HG03439 (cell line): ENCODE measurements around the gene FTCD.
"Not testable (repeated sequence)": the region's sequence is repeated elsewhere in the genome, so short reads cannot be mapped to it uniquely, and the experiment has no call there.

ENCODE experiments used
- ATAC-seq: cut with Tn5 transposase; IDR thresholded peaks from one replicate; pipeline ENCODE4 v1.9.1; 2021; ENCODE audit warnings: mild to moderate bottlenecking, moderate library complexity; ENCODE audit not compliant: unreplicated experiment

The FTCD gene

DNA sequence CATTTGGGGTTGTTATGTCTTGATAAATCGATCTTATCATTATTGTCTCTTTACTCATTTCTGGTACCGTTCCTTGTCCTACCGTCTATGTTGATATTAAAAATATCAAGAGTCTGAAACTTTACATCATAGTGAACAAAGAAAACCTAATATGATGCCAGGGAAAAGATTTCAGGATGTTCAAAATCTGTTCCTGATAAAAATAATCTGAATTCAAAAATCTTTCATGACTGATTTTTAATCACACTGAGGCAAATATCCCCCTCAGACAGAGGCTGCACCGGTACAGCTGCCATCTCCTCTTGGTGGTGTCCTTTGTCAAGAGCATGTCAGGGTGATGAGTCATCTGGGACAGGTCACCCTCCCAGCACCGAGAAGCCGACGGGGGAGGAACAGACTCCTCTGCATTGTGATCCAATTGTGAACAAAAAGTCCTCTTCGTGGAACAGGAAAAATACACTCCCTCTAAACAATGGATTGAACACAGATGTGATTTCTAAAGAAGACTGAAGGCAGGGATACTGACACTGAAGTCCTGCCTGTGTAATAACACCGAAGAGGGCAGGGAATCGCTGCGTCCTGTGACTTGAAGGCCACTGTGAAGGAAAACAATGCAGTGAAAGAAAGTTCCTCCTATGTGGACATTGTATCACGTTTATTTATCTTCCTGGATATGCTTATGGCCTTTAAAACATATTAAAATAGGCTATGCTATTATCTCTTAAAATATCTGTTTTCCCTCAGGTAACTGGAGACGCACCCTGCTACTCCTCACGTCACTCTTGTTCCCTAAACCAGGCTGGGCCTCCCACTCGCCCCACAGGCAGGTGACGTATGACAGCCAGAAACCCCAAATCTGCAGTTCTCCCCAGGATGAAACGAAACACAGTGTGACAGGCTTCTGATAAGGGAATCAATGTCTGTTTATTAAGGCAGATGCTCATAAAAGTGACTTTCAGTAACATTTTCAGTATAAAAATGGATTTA lies 33.1 kb upstream of the FTCD start:
- ATAC-seq = no peak

DNA sequence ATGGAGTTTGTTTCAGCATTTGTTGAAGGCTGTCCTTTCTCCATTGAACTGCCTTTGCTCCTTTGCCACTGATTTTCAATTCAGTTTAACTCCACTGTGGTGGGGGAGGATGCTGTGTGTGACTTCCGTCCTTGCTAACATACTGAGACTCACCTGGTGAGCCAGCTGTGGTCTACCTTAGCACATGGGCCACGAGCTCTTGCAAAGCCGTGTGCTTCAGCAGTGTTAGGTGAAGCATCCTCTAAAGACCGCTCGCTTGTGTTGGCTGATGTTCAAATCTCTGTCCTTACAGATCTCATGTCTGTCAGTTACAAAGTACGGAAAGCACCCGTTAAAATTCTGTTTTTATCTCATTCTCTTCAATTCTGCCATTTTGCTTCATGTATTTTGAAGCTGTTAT lies 32.4 kb upstream of the FTCD start:
- ATAC-seq = no peak

DNA sequence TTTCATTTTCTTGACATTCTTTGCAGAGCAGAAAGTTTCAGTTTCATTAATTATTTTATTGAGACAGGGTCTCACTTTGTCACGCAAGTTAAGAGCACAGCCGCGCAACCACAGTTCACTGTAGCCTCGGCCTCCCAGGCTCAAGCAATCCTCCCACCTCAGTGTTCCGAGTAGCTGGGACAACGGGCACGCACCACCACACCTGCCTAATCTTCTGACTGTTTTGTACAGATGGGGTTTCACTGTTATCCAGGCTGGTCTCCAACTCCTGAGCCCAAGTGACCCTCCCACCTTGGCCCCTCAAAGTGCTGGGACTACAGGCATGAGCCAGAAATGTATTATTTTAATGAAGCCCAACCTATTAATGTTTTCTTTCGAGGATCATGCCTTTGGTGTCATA lies 31.9 kb upstream of the FTCD start:
- no peak for ATAC-seq

DNA sequence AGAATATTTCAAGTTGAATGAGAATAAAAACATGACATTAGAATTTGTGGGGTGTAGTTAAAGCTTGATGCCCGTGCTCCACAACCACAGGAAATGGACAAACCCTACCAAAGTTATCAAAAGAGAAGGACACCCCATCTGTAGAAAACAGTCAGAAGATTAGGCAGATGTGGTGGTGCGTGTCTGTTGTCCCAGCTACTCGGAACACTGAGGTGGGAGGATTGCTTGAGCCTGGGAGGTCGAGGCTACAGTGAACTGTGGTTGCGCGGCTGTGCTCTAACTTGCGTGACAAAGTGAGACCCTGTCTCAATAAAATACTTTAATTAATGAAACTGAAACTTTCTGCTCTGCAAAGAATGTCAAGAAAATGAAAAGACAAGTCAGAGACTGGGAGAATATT lies 30.3 kb upstream of the FTCD start:
- no peak for ATAC-seq

DNA sequence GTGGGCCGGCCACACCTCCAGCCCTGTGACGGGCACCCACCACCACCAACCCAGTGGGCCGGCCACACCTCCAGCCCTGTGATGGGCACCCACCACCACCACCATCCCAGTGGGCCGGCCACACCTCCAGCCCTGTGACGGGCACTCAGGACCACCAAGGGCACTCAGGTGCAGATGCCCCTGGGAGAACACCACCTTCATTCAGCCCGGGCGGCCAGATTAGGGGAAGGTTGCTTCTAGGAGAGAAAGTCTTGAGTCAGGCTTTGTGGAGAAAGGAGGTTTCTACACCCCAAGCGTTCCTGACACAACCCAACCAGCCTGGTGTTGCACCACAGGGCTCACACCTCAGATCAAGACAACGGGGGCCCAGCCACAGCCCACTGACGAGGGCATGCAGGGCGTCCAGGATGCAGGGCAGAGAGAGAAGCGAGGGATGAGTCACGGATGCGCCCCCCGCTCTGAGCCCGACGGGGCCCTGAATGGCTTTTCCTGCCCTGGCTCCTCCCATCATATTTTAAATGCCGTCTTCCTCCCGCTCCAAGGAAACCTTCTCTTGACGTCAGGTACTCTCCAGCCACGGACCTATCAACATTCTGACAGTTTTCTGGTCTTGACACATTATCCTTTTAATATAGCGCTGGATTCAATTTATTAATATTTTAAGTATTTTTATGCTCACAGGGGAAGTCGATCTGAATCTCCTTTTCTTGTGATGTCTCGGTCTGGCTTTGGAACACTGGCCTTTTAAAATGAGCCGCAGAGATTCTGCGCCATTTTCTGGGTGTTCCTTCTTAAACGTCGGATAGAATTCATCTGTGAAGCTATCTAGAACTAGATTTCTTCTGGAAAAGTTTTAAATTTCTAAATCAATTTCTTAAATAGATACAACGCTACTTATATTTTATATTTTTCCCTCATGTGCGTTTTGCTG lies 29.5 kb upstream of the FTCD start:
- ATAC-seq = no peak

DNA sequence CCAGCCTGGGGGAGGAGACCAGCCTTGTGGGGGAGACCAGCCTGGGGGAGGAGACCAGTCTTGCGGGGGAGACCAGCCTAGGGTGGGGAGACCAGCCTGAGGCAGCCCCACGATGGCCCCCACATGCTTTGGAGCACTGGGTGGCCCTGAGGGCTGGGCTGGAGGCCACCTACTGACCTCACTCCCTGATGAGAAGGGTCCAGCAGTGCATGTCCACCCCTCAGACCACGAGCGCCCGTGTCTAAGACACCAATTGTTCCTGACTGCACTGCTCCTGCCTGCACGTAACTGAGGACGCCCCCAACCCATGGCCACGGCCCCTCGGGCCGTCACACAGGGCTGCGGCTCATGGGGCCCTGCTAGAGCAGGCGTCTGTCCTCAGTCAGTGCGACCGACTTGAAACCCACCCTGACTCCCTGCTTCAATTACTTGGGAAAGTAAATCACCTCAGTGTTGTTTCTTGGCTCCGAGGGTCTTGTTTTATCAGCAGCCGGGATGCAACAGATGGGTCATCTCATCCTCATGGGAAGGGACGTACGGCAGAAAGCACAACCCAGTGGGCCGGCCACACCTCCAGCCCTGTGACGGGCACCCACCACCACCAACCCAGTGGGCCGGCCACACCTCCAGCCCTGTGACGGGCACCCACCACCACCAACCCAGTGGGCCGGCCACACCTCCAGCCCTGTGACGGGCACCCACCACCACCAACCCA lies 28.7 kb upstream of the FTCD start, which contains the start of gene SPATC1L:
Gene SPATC1L (minus strand): TSS at position 550 of the 715 bp plus-strand sequence. CDS start 1,643 bp downstream, outside the sequence.
- no peak for ATAC-seq

DNA sequence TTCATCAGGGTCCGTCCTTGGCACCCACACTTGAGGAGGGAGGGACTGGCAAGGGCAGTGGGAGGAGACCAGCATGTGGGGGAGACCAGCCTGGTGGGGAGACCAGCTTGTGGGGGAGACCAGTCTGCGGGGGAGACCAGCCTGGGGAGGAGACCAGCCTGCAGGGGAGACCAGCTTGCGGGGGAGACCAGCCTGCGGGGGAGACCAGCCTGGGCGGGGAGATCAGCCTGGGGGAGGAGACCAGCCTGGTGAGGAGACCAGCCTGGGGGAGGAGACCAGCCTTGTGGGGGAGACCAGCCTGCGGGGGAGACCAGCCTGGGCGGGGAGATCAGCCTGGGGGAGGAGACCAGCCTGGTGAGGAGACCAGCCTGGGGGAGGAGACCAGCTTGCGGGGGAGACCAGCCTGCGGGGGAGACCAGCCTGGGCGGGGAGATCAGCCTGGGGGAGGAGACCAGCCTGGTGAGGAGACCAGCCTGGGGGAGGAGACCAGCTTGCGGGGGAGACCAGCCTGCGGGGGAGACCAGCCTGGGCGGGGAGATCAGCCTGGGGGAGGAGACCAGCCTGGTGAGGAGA lies 28.0 kb upstream of the FTCD start:
- not testable (repeated sequence) for ATAC-seq

DNA sequence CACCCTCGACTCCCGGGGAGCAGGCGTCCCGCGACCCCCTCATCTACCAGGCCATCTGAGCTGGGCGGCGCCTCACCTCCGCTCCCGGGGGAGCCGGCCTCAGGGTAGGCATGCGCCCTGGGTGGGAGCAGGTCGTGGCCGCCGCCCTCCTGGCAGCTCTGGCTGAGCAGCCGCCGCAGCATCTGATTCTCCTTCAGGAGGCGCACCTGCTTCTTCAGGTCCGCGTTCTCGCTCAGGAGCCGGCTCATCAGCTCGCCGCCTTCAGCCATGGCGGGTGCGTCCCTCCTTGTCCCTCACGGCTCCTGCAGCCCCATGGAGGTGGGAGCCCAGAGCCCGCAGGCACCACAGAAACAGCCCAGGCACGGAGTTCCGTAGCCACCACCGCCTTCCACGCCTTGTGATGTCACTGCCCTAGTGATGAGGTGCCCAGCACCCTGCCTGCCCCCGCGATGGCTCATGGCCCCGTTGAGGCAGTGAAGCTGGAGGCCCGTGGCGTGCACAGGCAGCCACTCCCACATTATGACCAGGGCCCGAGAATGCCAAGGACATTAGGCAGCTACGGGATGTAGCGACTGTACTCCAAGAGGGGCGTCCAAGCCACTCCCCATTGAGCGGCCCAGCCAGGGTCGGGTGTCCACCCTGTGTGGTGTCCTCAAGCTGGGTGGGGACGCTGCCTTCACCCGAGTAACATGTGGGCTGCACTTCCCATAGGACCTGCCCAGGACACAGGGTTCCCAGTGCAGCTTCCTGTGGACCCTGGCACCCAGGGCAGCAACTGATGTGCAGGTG lies 27.4 kb upstream of the FTCD start:
- ATAC-seq = no peak

DNA sequence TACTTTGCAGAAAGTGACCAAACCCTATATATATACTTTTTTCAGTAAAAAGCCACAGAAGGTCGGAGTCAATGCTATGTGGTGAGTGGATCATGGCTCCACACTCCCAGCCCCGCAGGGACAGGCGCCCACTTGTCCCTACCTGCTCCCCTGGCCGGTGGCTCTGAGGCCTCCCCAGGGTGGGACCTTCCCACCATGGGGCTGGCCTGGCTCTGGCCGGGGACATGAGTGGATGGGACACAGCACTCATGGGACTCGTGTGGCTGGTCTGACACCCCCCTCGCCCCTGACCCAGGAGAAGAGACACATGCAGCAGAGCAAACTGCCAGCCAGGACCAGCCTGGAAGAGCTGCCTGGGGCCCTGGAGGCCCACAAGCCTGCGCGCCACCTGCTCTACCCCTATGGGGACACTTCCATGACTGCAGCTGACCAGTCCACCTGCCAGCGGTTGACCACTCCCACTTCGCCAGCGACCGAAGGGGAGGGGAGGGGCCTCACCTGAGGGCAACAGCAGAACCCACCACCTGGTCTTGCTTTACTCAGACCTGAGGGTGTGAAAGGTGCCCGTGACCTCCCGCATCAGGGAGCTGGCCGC lies 26.7 kb upstream of the FTCD start:
- no peak for ATAC-seq

DNA sequence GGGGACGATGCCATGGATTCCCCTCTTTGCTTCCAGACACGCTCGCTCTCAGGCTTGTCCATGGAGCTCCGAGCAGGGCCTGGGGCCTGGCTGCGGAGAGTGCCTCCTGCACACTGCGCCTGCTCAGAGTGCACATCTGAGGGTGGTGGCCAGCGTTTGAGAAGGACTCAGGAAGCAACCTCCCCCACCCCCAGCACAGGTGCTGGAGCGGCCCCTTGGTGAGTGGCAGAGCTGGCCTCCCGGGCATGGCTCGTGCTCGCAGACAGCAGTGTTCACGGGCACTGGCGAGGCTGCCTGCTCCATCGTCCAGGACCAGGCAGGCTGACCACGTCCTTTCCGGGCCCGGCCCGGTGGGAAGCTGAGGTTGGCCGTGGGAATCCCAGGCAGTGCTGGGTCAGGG lies 26.1 kb upstream of the FTCD start:
- ATAC-seq = no peak

DNA sequence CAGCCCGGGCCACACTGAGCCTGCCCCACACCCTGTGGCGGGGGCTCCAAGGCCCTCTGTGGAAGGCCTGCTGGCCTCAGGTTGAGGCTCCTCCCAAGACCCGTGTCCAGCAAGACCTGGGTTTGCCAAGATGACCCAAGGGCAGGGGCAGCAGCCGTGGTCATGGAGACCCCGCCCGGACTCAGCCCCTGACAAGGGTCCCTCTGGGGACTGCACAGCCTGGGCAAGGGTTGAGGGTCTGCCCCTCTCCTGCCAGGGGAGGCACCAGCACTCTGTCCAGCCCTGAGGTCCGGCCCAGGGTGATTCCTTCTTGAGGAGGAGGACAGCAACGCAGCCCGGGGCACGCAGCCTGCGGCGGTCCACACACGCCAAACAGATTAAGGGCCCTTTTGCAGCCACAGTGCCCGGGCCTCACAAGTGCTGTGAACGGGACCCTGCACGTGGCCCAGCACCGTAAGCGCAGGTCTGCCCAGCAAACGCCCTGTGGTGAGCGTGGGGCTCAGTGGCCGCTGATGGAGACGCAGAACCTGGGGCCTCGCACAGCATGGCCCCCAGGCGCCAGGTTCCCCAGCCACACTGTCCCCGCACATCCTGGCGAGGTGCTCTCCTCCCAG lies 25.5 kb upstream of the FTCD start:
- no peak for ATAC-seq

DNA sequence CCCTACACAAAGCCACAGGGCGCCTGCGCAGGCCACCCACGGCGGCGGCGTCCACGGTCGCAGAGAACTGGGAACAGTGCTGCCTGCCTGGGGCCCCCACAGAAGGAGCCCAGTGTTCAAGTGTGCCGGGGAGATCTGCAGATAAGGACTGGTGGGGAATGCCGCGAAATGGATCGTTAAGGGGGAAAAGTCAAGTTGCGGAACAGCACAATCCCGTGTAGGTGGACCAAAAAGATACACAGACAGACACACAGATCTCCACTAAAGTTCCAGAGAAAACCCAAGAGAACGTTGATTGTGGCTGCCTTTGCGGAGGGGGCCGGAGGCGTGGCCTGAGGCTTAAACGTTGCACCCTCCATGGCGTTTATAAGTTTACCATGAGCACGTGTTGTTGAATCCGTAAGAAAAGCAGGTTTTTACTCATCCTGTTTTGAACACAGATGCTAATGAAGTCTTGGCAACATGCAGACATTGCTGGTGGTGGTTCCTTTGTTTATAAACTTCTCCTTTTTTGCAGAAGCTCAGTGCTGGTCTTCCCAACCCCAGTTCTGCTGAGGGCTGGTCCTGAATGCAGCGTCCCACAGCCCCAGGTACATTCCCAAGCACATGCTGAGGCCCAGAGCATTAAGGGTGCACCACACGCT lies 24.8 kb upstream of the FTCD start:
- no peak for ATAC-seq

DNA sequence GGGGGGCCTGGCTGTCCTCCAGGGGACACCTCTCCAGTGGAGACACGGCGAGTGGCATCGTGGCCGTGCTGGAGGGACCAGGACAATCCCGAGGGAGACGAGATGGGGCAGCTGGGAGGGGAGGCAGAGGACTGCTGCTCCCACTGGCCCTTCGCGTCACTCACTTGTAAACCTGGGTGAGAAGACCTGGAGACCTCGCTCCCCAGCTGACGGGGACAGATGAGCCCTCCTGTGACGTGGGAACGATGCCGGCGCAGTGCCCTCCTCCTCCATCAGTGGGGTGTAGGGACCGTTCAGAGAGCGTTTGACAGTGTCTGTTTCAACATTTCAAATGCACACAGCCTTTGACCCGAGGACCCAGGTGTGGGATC lies 24.3 kb upstream of the FTCD start:
- no peak for ATAC-seq

DNA sequence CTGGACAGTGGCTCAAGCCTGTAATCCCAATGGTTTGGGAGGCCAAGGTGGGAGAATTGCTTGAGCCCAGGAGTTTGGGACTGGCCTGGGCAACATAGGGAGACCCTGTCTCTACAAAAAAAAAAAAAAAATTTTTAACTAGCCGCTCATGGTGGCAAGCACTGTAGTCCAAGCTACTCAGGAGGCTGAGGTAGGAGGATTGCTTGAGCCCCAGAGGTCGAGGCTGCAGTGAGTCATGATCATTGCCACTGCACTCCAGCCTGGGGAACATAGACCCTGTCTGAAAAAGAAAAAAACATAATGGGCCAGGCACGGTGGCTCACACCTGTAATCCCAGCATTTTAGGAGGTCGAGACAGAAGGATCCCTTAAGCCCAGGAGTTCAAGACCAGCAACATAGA lies 23.6 kb upstream of the FTCD start:
- ATAC-seq = no peak

DNA sequence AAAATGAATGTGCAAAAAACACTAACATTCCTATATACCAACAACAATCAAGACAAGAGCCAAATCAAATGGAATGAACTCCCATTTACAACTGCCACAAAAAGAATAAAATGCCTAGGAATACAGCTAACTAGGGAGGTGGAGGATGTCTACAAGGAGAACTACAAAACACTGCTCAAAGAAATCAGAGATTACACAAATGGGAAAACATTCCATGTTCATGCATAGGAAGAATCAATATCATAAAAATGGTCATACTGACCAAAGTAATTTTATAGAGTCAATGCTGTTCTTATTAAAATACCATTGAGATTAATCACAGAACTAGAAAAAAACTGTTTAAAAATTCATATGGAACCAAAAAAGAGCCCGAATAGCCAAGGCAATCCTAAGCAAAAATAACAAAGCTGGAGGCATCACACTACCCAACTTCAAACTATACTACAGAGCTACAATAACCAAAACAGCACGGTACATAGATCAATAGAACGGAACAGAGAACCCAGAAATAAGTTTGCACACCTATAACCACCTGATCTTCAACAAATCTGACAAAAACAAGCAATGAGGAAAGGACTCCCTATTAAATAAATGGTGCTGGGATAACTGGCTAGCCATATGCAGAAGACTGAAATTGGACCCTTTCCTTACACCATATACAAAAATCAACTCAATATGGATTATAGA lies 21.2 kb upstream of the FTCD start:
- not testable (repeated sequence) for ATAC-seq

DNA sequence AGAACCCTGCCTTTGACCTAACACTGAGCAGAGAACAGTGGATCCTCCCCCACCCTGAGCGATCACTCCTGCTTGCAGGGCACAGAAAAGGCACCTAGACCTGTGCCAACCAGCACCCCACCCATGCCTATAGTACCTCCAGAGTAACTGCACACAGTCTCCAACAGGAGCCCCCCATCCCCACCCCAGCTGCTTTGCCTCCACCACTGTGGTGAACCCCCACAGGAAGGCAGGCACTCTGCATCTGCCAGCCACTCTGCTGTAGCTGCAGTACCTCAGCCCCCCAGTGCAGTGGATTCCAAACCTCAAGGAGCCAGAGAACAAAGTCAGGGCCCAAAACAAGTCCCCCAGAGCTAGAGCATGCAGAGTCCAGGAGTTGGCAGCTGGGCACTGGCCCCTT lies 18.2 kb upstream of the FTCD start:
- no peak for ATAC-seq

DNA sequence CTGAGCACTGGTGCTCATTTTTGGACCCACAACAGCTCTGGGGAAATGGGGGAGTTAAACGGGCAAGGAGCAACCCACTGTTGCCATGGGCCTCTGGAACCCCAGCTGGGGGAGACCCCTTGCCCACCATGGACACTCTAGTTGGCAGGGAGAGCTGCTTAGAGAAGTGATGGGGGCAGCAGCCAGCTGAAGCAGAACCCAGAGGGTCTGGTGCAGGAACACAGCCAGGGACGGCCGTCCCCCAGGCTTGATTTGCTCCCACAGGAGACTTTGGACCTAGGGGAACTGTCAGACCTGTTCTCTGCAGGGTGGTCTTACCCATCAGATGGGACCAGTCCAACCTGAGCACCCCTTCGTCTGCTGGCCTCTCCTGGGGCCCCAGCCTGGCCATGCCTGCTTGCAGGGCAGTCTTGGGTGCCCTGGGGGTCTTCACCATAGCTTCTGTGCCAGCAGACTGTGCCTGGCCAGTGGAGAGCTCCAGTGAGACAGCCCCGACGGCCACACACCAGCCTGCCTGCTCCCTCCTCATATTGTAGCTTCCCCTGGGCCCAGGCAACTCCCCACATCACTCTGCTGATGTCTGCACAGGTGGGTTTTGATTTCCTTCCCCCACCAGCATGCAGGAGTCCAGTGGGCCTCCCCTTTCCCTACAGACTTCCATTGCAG lies 17.6 kb upstream of the FTCD start:
- ATAC-seq = no peak
